Measurements from ENCODE around the gene FHAD1. TPM values are rescaled to one million over a fixed set of nuclear protein-coding genes. Genes with fewer than 3 reads are reported as not detected.
"Not testable (repeated sequence)": the region's sequence is repeated elsewhere in the genome, so short reads cannot be mapped to it uniquely, and the experiment has no call there.

FHAD1 gene
- total RNA-seq, 1 donor from 2014 or later = not detected

- intact Hi-C loops (cut with micrococcal nuclease) = no loop called here
- H3K27me3 Mint-ChIP-seq (ENCODE audit: low read depth) = peaks cover 9% of the 10 kb centered on the region
- H3K4me3 Mint-ChIP-seq (ENCODE audit: low read depth) = no peak overlapping the region
- no peak overlapping the region for H3K27ac Mint-ChIP-seq
- H3K9me3 Mint-ChIP-seq = no peaks in the 10 kb centered on the region
- no peak for DNase-seq (ENCODE audit: low spot score)
- no peaks in the 10 kb centered on the region for H3K36me3 Mint-ChIP-seq (ENCODE audit: low read depth)
- peaks cover 21% of the 10 kb centered on the region for H3K4me1 Mint-ChIP-seq (ENCODE audit: low read depth)
Observed at GRCh38 chr1:15358565-15359133, 111.6 kb downstream of the FHAD1 start.

GRCh38 chr1:15360700-15361099 lies 113.7 kb downstream of the FHAD1 start:
- Mint-ChIP-seq H3K9me3 (no peaks in the 10 kb centered on the region), H3K27ac (no peak overlapping the region), H3K4me3 (ENCODE audit: low read depth) (no peak overlapping the region), H3K36me3 (ENCODE audit: low read depth) (no peaks in the 10 kb centered on the region), H3K4me1 (ENCODE audit: low read depth) (peaks cover 7% of the 10 kb centered on the region), H3K27me3 (ENCODE audit: low read depth) (peaks cover 15% of the 10 kb centered on the region)
- no peak for DNase-seq (ENCODE audit: low spot score)
- intact Hi-C loops (cut with micrococcal nuclease) = loop anchor here (2.0 to 5.0 kb wide), 2 partner anchors 20 to 33 kb away; no protein-coding TSS in a partner anchor

DNA sequence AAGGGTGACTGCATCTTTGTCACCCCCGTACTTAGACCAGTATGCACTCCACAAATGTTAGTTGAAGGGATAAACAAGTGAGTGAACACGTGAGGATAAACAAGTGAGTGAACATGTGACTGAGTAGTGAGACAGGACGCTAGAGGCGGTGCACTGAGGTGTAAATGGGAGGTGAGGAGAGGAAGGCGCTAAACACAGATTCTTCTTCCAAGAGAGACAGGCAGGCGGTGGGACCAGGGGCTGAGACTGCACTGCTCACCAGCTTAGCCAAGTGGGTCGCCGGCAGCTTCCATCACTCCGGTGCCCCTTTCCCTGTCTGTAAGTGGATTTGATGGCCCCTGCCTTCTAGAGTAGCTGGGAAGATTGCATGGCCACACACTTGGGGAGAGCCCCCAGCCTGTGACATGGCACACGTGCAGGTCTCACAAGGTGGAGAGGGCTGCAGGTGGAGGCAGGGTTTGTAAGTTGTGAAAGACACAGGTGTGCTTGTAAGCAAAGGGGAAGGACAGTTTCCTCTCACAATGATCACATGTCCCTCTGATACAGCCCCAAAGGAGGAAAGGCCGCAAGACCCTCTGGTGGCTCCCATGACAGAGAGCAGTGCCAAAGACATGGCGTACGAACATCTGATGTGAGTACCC lies 115.2 kb downstream of the FHAD1 start:
- intact Hi-C loops (cut with micrococcal nuclease) = loop anchor here (5.0 kb wide), 1 partner anchor 35 kb away; no protein-coding TSS in a partner anchor
- H3K27ac Mint-ChIP-seq = no peak overlapping the region
- H3K4me1 Mint-ChIP-seq (ENCODE audit: low read depth) = no peaks in the 10 kb centered on the region
- H3K36me3 Mint-ChIP-seq (ENCODE audit: low read depth) = no peaks in the 10 kb centered on the region
- H3K9me3 Mint-ChIP-seq = no peaks in the 10 kb centered on the region
- H3K27me3 Mint-ChIP-seq (ENCODE audit: low read depth) = peaks cover 13% of the 10 kb centered on the region
- DNase-seq (ENCODE audit: low spot score) = no peak
- H3K4me3 Mint-ChIP-seq (ENCODE audit: low read depth) = no peak overlapping the region

- intact Hi-C loops (cut with micrococcal nuclease) = loop anchor here (5.0 kb wide), 1 partner anchor 35 kb away; no protein-coding TSS in a partner anchor
- no peak overlapping the region for H3K4me3 Mint-ChIP-seq (ENCODE audit: low read depth)
- H3K27ac Mint-ChIP-seq = no peak overlapping the region
- no peaks in the 10 kb centered on the region for H3K36me3 Mint-ChIP-seq (ENCODE audit: low read depth)
- DNase-seq (ENCODE audit: low spot score) = no peak
- peaks cover 10% of the 10 kb centered on the region for H3K27me3 Mint-ChIP-seq (ENCODE audit: low read depth)
- no peaks in the 10 kb centered on the region for H3K9me3 Mint-ChIP-seq
- H3K4me1 Mint-ChIP-seq (ENCODE audit: low read depth) = no peaks in the 10 kb centered on the region
Observed at GRCh38 chr1:15362737-15363128, 115.7 kb downstream of the FHAD1 start.

DNA sequence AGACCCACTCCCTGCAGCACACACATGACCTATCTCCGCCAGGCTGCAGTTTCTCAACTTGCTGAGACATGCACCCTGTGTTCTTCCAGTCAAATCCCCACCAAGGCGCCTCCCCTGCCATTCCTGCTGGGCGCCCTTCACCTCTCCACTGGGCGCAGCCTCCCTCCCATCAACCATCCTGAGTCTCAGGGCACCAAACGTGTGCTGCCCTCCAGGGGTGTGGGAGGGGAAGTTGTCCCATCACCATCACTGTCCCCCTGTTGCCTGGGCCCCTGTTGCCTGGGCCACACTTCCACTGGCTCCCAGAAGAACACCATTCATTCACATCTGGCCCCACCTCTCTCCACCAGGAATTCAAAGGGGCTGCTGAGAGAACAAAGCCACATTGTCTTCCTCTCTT lies 117.7 kb downstream of the FHAD1 start:
- H3K27me3 Mint-ChIP-seq (ENCODE audit: low read depth) = peaks cover 8% of the 10 kb centered on the region
- no peaks in the 10 kb centered on the region for H3K36me3 Mint-ChIP-seq (ENCODE audit: low read depth)
- no peak for DNase-seq (ENCODE audit: low spot score)
- H3K4me1 Mint-ChIP-seq (ENCODE audit: low read depth) = no peaks in the 10 kb centered on the region
- no peak overlapping the region for H3K27ac Mint-ChIP-seq
- intact Hi-C loops (cut with micrococcal nuclease) = loop anchor here (5.0 kb wide), 1 partner anchor 37 kb away; no protein-coding TSS in a partner anchor
- H3K9me3 Mint-ChIP-seq = no peaks in the 10 kb centered on the region
- no peak overlapping the region for H3K4me3 Mint-ChIP-seq (ENCODE audit: low read depth)

- no peaks in the 10 kb centered on the region for H3K36me3 Mint-ChIP-seq (ENCODE audit: low read depth)
- H3K4me1 Mint-ChIP-seq (ENCODE audit: low read depth) = no peaks in the 10 kb centered on the region
- no peaks in the 10 kb centered on the region for H3K9me3 Mint-ChIP-seq
- intact Hi-C loops (cut with micrococcal nuclease) = no loop called here
- peaks cover 16% of the 10 kb centered on the region for H3K27me3 Mint-ChIP-seq (ENCODE audit: low read depth)
- no peak overlapping the region for H3K27ac Mint-ChIP-seq
- DNase-seq (ENCODE audit: low spot score) = no peak
- H3K4me3 Mint-ChIP-seq (ENCODE audit: low read depth) = no peak overlapping the region
Observed at GRCh38 chr1:15368888-15369287, 121.9 kb downstream of the FHAD1 start.

GRCh38 chr1:15370268-15370667 lies 123.2 kb downstream of the FHAD1 start:
- Mint-ChIP-seq H3K4me3 (ENCODE audit: low read depth) (no peak overlapping the region), H3K27ac (no peak overlapping the region)

GRCh38 chr1:15370781-15371520 lies 123.9 kb downstream of the FHAD1 start:
- no peak for DNase-seq (ENCODE audit: low spot score)
- H3K27ac Mint-ChIP-seq = no peak overlapping the region
- intact Hi-C loops (cut with micrococcal nuclease) = no loop called here
- no peaks in the 10 kb centered on the region for H3K9me3 Mint-ChIP-seq
- H3K4me1 Mint-ChIP-seq (ENCODE audit: low read depth) = no peaks in the 10 kb centered on the region
- no peaks in the 10 kb centered on the region for H3K36me3 Mint-ChIP-seq (ENCODE audit: low read depth)
- no peak overlapping the region for H3K4me3 Mint-ChIP-seq (ENCODE audit: low read depth)
- H3K27me3 Mint-ChIP-seq (ENCODE audit: low read depth) = peaks cover 10% of the 10 kb centered on the region

More at GRCh38 chr1:15370268-15370667, 123.2 kb downstream of the FHAD1 start:
- intact Hi-C loops (cut with micrococcal nuclease) = no loop called here
- Mint-ChIP-seq H3K27me3 (ENCODE audit: low read depth) (peaks cover 10% of the 10 kb centered on the region), H3K9me3 (no peaks in the 10 kb centered on the region), H3K4me1 (ENCODE audit: low read depth) (no peaks in the 10 kb centered on the region), H3K36me3 (ENCODE audit: low read depth) (no peaks in the 10 kb centered on the region)
- no peak for DNase-seq (ENCODE audit: low spot score)

DNA sequence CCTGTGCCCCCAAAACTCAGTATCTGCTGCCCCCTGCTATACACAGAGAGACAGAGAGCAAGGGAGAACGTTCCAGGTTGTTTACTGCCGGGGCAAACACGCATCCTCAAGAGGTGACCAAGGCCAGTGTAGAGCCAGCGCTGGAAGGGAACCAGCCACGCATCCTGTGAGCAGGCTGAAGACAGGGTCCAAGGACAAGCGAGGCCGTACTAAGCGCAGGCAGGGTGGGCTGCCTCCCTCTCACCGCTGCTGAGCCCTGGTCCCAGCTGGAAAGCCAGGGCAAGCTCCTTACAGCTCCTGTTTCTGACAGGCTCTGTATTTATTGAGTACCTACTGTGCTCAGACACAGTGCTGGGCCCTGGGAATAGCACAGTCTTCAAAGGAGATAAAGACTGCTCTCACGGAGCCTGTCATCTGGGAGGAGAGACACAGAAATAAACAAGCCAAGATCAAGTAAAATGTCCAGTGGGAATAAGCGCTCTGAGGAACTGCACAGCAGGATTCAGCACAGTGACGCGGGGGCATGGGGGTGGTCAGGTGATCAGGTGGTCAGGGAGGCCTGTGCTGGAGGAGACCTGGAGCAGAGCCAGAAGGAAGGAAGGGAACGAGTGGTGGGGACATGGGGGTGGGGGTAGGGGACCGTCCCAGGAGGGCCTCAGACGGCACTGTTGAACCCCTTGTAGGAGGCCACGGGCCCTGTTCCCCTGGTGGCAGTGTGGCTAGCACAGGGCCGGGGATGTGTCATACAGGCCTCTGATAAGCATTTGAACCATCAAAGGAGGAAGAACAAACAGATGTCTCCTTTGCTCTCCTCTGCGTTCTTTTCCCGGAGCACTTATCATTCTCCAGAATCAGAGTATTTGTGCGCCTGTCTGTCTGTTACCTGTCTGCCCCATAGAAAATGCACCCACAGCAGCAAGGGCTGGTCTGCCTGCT lies 124.9 kb downstream of the FHAD1 start:
- H3K4me1 Mint-ChIP-seq (ENCODE audit: low read depth) = no peaks in the 10 kb centered on the region
- no peaks in the 10 kb centered on the region for H3K9me3 Mint-ChIP-seq
- H3K36me3 Mint-ChIP-seq (ENCODE audit: low read depth) = no peaks in the 10 kb centered on the region
- H3K4me3 Mint-ChIP-seq (ENCODE audit: low read depth) = no peak overlapping the region
- H3K27ac Mint-ChIP-seq = no peak overlapping the region
- intact Hi-C loops (cut with micrococcal nuclease) = no loop called here
- no peak for DNase-seq (ENCODE audit: low spot score)
- peaks cover 7% of the 10 kb centered on the region for H3K27me3 Mint-ChIP-seq (ENCODE audit: low read depth)

GRCh38 chr1:15378729-15379128 lies 131.7 kb downstream of the FHAD1 start:
- no peaks in the 10 kb centered on the region for H3K4me1 Mint-ChIP-seq (ENCODE audit: low read depth)
- intact Hi-C loops (cut with micrococcal nuclease) = no loop called here
- H3K4me3 Mint-ChIP-seq (ENCODE audit: low read depth) = no peak overlapping the region
- no peak for DNase-seq (ENCODE audit: low spot score)
- H3K27ac Mint-ChIP-seq = no peak overlapping the region
- peaks cover 29% of the 10 kb centered on the region for H3K27me3 Mint-ChIP-seq (ENCODE audit: low read depth)
- no peaks in the 10 kb centered on the region for H3K36me3 Mint-ChIP-seq (ENCODE audit: low read depth)
- no peaks in the 10 kb centered on the region for H3K9me3 Mint-ChIP-seq

GRCh38 chr1:15379151-15379550 lies 132.1 kb downstream of the FHAD1 start:
- H3K4me3 Mint-ChIP-seq (ENCODE audit: low read depth); intact Hi-C loops (cut with micrococcal nuclease); H3K4me1 Mint-ChIP-seq (ENCODE audit: low read depth): not testable (repeated sequence)

More at GRCh38 chr1:15379151-15379550, 132.1 kb downstream of the FHAD1 start:
- H3K36me3 Mint-ChIP-seq (ENCODE audit: low read depth); H3K27ac Mint-ChIP-seq; H3K9me3 Mint-ChIP-seq; DNase-seq (ENCODE audit: low spot score): not testable (repeated sequence)
- peaks cover 29% of the 10 kb centered on the region for H3K27me3 Mint-ChIP-seq (ENCODE audit: low read depth)
